ENCODE results near the gene FRS3.

The FRS3 gene

DNA sequence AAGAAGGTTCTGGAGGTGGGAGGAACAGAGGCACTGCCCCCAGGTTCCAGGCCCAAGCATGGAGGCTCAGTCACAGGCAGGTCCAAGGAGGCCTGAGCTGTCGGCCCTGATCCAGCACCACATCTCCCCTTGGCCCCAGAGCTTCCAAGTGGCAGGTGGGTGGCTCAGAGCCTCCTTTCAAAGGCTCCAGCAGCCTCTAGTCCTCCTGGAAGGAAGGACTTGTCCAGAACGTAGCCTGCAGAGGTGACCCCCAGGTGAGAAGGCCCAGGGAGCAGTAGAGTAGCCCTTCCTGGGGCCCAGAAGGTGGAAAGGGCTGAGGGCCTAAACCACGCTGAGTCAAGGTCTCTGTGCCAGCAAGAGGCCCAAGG is 52.0 kb downstream of the FRS3 start (continued):
- no peak for TF ChIP-seq ZSCAN30 (tag by site-specific recombination; IDR thresholded peaks at IDR 0.05)
- TF ChIP-seq FEZF1 (tag by site-specific recombination; IDR thresholded peaks at IDR 0.05), result no peak
- no peak for TF ChIP-seq SP7 (tag by site-specific recombination; IDR thresholded peaks at IDR 0.05)
- TF ChIP-seq ZFP3 (tag by site-specific recombination; IDR thresholded peaks at IDR 0.05; ENCODE audit: low read depth), result no peak
- TF ChIP-seq, protein P1, sequence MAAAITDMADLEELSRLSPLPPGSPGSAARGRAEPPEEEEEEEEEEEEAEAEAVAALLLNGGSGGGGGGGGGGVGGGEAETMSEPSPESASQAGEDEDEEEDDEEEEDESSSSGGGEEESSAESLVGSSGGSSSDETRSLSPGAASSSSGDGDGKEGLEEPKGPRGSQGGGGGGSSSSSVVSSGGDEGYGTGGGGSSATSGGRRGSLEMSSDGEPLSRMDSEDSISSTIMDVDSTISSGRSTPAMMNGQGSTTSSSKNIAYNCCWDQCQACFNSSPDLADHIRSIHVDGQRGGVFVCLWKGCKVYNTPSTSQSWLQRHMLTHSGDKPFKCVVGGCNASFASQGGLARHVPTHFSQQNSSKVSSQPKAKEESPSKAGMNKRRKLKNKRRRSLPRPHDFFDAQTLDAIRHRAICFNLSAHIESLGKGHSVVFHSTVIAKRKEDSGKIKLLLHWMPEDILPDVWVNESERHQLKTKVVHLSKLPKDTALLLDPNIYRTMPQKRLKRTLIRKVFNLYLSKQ (tag by site-specific recombination; IDR thresholded peaks at IDR 0.05; ENCODE audit: borderline replicate concordance), result no peak
- TF ChIP-seq ZNF596 (tag by site-specific recombination; IDR thresholded peaks at IDR 0.05), result no peak
- TF ChIP-seq ZNF112 (tag by site-specific recombination; IDR thresholded peaks at IDR 0.05), result no peak

DNA sequence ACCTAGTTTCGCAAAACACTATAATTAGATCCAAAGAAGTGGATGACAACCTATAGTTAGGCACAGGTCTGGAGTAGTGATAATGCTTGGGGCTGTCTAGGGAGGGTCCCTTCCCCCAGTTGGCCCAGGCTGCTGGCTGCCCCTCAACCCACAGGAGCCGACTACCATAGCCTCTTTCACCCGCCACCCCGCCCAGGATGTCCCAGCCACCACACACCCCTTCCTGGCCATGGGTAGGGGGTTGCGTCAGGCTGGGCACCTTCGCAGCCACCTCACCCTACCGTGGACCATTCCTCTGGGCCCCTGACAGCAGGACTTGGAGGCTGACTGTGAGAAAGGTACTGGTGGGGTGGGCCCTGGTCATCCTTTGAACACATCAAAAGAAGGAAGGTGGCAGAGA is 52.8 kb downstream of the FRS3 start:
- Histone ChIP-seq H3K27ac (ENCODE audit: extremely low read depth, low read depth, low read length) (no peak overlapping the region), H3K4me1 (ENCODE audit: control insufficient read depth, insufficient read depth, low read length) (no peaks in the 10 kb centered on the region; the same call in 1 of the 2 replicates), H3K36me3 (ENCODE audit: control insufficient read depth in 2 of 2, insufficient read depth in 1 of 2, low read length in 2 of 2) (no peaks in the 10 kb centered on the region), H3K9me3 (ENCODE audit: control insufficient read depth, insufficient read depth, low read depth, low read length) (no peaks in the 10 kb centered on the region), H3K4me3 (ENCODE audit: low read depth, low read length) (no peak overlapping the region)
- ChIA-PET CTCF (interaction anchor here (1.6 kb wide), 1 partner anchor 60 kb away, joined by 7 read pairs; the partner anchor contains the start of gene TOMM6), POLR2A (no interaction called here)
- TF ChIP-seq, protein P2, sequence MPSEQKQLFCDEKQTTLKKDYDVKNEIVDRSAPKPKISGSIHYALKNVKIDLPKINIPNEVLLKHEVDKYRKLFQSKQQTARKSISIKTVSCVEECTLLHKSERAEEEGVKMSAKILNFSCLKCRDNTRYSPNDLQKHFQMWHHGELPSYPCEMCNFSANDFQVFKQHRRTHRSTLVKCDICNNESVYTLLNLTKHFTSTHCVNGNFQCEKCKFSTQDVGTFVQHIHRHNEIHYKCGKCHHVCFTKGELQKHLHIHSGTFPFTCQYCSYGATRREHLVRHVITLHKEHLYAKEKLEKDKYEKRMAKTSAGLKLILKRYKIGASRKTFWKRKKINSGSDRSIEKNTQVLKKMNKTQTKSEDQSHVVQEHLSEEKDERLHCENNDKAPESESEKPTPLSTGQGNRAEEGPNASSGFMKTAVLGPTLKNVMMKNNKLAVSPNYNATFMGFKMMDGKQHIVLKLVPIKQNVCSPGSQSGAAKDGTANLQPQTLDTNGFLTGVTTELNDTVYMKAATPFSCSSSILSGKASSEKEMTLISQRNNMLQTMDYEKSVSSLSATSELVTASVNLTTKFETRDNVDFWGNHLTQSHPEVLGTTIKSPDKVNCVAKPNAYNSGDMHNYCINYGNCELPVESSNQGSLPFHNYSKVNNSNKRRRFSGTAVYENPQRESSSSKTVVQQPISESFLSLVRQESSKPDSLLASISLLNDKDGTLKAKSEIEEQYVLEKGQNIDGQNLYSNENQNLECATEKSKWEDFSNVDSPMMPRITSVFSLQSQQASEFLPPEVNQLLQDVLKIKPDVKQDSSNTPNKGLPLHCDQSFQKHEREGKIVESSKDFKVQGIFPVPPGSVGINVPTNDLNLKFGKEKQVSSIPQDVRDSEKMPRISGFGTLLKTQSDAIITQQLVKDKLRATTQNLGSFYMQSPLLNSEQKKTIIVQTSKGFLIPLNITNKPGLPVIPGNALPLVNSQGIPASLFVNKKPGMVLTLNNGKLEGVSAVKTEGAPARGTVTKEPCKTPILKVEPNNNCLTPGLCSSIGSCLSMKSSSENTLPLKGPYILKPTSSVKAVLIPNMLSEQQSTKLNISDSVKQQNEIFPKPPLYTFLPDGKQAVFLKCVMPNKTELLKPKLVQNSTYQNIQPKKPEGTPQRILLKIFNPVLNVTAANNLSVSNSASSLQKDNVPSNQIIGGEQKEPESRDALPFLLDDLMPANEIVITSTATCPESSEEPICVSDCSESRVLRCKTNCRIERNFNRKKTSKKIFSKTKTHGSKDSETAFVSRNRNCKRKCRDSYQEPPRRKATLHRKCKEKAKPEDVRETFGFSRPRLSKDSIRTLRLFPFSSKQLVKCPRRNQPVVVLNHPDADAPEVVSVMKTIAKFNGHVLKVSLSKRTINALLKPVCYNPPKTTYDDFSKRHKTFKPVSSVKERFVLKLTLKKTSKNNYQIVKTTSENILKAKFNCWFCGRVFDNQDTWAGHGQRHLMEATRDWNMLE (tag by site-specific recombination; conservative IDR thresholded peaks at IDR 0.05; ENCODE audit: low read depth), result no peak
- no peak for TF ChIP-seq KLF16 (tag by site-specific recombination; IDR thresholded peaks at IDR 0.05)
- TF ChIP-seq, protein P3, sequence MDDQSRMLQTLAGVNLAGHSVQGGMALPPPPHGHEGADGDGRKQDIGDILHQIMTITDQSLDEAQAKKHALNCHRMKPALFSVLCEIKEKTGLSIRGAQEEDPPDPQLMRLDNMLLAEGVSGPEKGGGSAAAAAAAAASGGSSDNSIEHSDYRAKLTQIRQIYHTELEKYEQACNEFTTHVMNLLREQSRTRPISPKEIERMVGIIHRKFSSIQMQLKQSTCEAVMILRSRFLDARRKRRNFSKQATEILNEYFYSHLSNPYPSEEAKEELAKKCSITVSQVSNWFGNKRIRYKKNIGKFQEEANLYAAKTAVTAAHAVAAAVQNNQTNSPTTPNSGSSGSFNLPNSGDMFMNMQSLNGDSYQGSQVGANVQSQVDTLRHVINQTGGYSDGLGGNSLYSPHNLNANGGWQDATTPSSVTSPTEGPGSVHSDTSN (CRISPR knock-in tag; IDR thresholded peaks at IDR 0.05), result no peak
- no peak for TF ChIP-seq SP2 (tag by site-specific recombination; IDR thresholded peaks at IDR 0.05)
- TF ChIP-seq ZNF174 (tag by site-specific recombination; IDR thresholded peaks at IDR 0.05), result no peak
- no peak for TF ChIP-seq ZFP37 (tag by site-specific recombination; IDR thresholded peaks at IDR 0.05)
- TF ChIP-seq ZNF19 (tag by site-specific recombination; IDR thresholded peaks at IDR 0.05; ENCODE audit: low read depth), result no peak
- TF ChIP-seq, protein P4, sequence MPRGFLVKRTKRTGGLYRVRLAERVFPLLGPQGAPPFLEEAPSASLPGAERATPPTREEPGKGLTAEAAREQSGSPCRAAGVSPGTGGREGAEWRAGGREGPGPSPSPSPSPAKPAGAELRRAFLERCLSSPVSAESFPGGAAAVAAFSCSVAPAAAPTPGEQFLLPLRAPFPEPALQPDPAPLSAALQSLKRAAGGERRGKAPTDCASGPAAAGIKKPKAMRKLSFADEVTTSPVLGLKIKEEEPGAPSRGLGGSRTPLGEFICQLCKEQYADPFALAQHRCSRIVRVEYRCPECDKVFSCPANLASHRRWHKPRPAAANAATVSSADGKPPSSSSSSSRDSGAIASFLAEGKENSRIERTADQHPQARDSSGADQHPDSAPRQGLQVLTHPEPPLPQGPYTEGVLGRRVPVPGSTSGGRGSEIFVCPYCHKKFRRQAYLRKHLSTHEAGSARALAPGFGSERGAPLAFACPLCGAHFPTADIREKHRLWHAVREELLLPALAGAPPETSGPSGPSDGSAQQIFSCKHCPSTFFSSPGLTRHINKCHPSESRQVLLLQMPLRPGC (tag by site-specific recombination; IDR thresholded peaks at IDR 0.05), result no peak
- TF ChIP-seq ZNF501 (tag by site-specific recombination; IDR thresholded peaks at IDR 0.05), result no peak
- TF ChIP-seq BCL11B (tag by site-specific recombination; IDR thresholded peaks at IDR 0.05; ENCODE audit: low read depth), result no peak
- TF ChIP-seq ZNF146 (tag by site-specific recombination; IDR thresholded peaks at IDR 0.05), result no peak
- no peak for TF ChIP-seq ZNF138 (tag by site-specific recombination; IDR thresholded peaks at IDR 0.05; ENCODE audit: borderline replicate concordance)
- TF ChIP-seq ZFP69B (tag by site-specific recombination; IDR thresholded peaks at IDR 0.05), result no peak
- TF ChIP-seq GLIS1 (tag by site-specific recombination; IDR thresholded peaks at IDR 0.05), result no peak
- TF ChIP-seq ZNF202 (tag by site-specific recombination; IDR thresholded peaks at IDR 0.05; ENCODE audit: borderline replicate concordance), result no peak
- TF ChIP-seq, protein P5, sequence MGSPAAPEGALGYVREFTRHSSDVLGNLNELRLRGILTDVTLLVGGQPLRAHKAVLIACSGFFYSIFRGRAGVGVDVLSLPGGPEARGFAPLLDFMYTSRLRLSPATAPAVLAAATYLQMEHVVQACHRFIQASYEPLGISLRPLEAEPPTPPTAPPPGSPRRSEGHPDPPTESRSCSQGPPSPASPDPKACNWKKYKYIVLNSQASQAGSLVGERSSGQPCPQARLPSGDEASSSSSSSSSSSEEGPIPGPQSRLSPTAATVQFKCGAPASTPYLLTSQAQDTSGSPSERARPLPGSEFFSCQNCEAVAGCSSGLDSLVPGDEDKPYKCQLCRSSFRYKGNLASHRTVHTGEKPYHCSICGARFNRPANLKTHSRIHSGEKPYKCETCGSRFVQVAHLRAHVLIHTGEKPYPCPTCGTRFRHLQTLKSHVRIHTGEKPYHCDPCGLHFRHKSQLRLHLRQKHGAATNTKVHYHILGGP (tag by site-specific recombination; IDR thresholded peaks at IDR 0.05), result no peak
- TF ChIP-seq SP3 (tag by site-specific recombination; IDR thresholded peaks at IDR 0.05), result no peak
- no peak for TF ChIP-seq ZNF555 (tag by site-specific recombination; conservative IDR thresholded peaks at IDR 0.05)
